H9 (cell line): ENCODE measurements around the gene PLEKHA4. TPM values are rescaled to one million over a fixed set of nuclear protein-coding genes. Genes with fewer than 3 reads are reported as not detected.
A peak's percentile ranks its signal among the peaks of the same experiment; 100 is the strongest.

Experiments
- DNase-seq: peaks from one replicate; pipeline ENCODE4 v3.0.0-alpha.2; 2017
- H2AFZ ChIP-seq: one replicate; pipeline ENCODE4 v1.6.1; 2013; ENCODE audit warnings: mild to moderate bottlenecking, low read length, control low read depth, moderate library complexity
- H2AK5ac ChIP-seq: 2 replicates; pipeline ENCODE4 v1.6.1; 2013; ENCODE audit warnings: low read length, control low read depth, mixed read lengths; ENCODE audit not compliant: insufficient read length
- H2BK120ac ChIP-seq: one replicate; pipeline ENCODE4 v1.6.1; 2013; ENCODE audit warnings: low read depth, mild to moderate bottlenecking, low read length, control low read depth, inconsistent platforms; ENCODE audit not compliant: poor library complexity, severe bottlenecking
- H2BK12ac ChIP-seq: 2 replicates; pipeline ENCODE4 v1.6.1; 2013; ENCODE audit warnings: low read length, control low read depth, mixed read lengths, low read depth; ENCODE audit not compliant: insufficient read length
- H2BK15ac ChIP-seq: 2 replicates; pipeline ENCODE4 v1.6.1; 2013; ENCODE audit warnings: low read depth, low read length, control low read depth
- H2BK20ac ChIP-seq: one replicate; pipeline ENCODE4 v1.6.1; 2013; ENCODE audit warnings: low read depth, mild to moderate bottlenecking, low read length, control low read depth, inconsistent platforms; ENCODE audit not compliant: poor library complexity, severe bottlenecking
- H2BK5ac ChIP-seq: 2 replicates; pipeline ENCODE4 v1.6.1; 2013; ENCODE audit warnings: low read length, control low read depth, mixed read lengths; ENCODE audit not compliant: insufficient read length
- H3K14ac ChIP-seq: 2 replicates; pipeline ENCODE4 v1.6.1; 2013; ENCODE audit warnings: low read length, control low read depth; ENCODE audit not compliant: insufficient read depth
- H3K18ac ChIP-seq: 2 replicates; pipeline ENCODE4 v1.6.1; 2013; ENCODE audit warnings: low read depth, mild to moderate bottlenecking, mixed read lengths, low read length, control low read depth; ENCODE audit not compliant: insufficient read length
- H3K23ac ChIP-seq: 2 replicates; pipeline ENCODE4 v1.6.1; 2013; ENCODE audit warnings: low read length, control low read depth, mixed read lengths, low read depth; ENCODE audit not compliant: insufficient read length
- H3K23me2 ChIP-seq: 2 replicates; pipeline ENCODE4 v1.6.1; 2013; ENCODE audit warnings: low read depth, mild to moderate bottlenecking, mixed read lengths, low read length, control low read depth; ENCODE audit not compliant: insufficient read length, poor library complexity, severe bottlenecking
- H3K27ac ChIP-seq: 2 replicates; pipeline ENCODE4 v1.5.1; 2013; ENCODE audit warnings: low read length, control low read depth, mixed read lengths, low read depth; ENCODE audit not compliant: insufficient read length
- H3K27me3 ChIP-seq: 2 replicates; pipeline ENCODE4 v1.6.1; 2013; ENCODE audit warnings: low read length, control low read depth, inconsistent platforms; ENCODE audit not compliant: insufficient read depth
- H3K4ac ChIP-seq: 2 replicates; pipeline ENCODE4 v1.6.1; 2013; ENCODE audit warnings: low read depth, mild to moderate bottlenecking, control low read depth, inconsistent platforms, low read length, moderate library complexity
- H3K4me1 ChIP-seq: 2 replicates; pipeline ENCODE4 v1.6.1; 2013; ENCODE audit warnings: low read length, control low read depth, inconsistent platforms; ENCODE audit not compliant: insufficient read depth
- H3K4me2 ChIP-seq: 2 replicates; pipeline ENCODE4 v1.6.1; 2013; ENCODE audit warnings: low read length, control low read depth, mixed read lengths; ENCODE audit not compliant: insufficient read length, insufficient read depth
- H3K56ac ChIP-seq: 2 replicates; pipeline ENCODE4 v1.6.1; 2013; ENCODE audit warnings: low read depth, mild to moderate bottlenecking, mixed read lengths, low read length, control low read depth; ENCODE audit not compliant: insufficient read length
- H3K79me1 ChIP-seq: 2 replicates; pipeline ENCODE4 v1.6.1; 2013; ENCODE audit warnings: low read depth, mild to moderate bottlenecking, moderate library complexity, low read length, control low read depth, inconsistent platforms; ENCODE audit not compliant: insufficient read depth, poor library complexity, severe bottlenecking
- H3K79me2 ChIP-seq: 2 replicates; pipeline ENCODE4 v1.6.1; 2013; ENCODE audit warnings: low read length, control low read depth, inconsistent platforms; ENCODE audit not compliant: insufficient read depth
- H3K9ac ChIP-seq: 2 replicates; pipeline ENCODE4 v1.6.1; 2013; ENCODE audit warnings: low read length, control low read depth, mixed read lengths; ENCODE audit not compliant: insufficient read length; ENCODE audit errors: extremely low read depth
- H3K9me3 ChIP-seq: one replicate; pipeline ENCODE4 v1.6.1; 2013; ENCODE audit warnings: low read depth, low read length, inconsistent platforms; ENCODE audit not compliant: control insufficient read depth
- H3T11ph ChIP-seq: one replicate; pipeline ENCODE4 v1.6.1; 2013; ENCODE audit warnings: mild to moderate bottlenecking, low read length, control low read depth, inconsistent platforms
- H4K20me1 ChIP-seq: one replicate; pipeline ENCODE4 v1.6.1; 2013; ENCODE audit not compliant: control insufficient read depth, insufficient read length, insufficient read depth
- H4K5ac ChIP-seq: 2 replicates; pipeline ENCODE4 v1.6.1; 2013; ENCODE audit warnings: low read depth, mild to moderate bottlenecking, mixed read lengths, low read length, control low read depth; ENCODE audit not compliant: insufficient read length
- H4K8ac ChIP-seq: replicated peaks from 2 replicates; pipeline ENCODE4 v1.6.1; 2013; ENCODE audit warnings: low read length, control low read depth, mixed read lengths, low read depth; ENCODE audit not compliant: insufficient read length
- H4K91ac ChIP-seq: 2 replicates; pipeline ENCODE4 v1.6.1; 2013; ENCODE audit warnings: low read depth, mild to moderate bottlenecking, moderate library complexity, mixed read lengths, low read length, control low read depth; ENCODE audit not compliant: insufficient read length
- H3K27ac Mint-ChIP-seq, 3 experiments: 2 replicates in 2 of 3; 3 replicates in 1 of 3; pipeline ENCODE4 v1.8.0; 2020 to 2021; ENCODE audit warnings: mixed read lengths in 3 of 3, mild to moderate bottlenecking in 1 of 3, moderate library complexity in 1 of 3
- H3K27me3 Mint-ChIP-seq: 2 replicates; pipeline ENCODE4 v1.8.0; 2021; ENCODE audit warnings: low read depth, mild to moderate bottlenecking, moderate library complexity, mixed read lengths
- H3K36me3 Mint-ChIP-seq, 3 experiments: 2 replicates in 2 of 3; 3 replicates in 1 of 3; pipeline ENCODE4 v1.8.0; 2020 to 2021; ENCODE audit warnings: low read depth in 3 of 3, mixed read lengths in 3 of 3; ENCODE audit not compliant: insufficient read depth in 1 of 3
- H3K4me1 Mint-ChIP-seq, 2 experiments: 2 replicates each; pipeline ENCODE4 v1.8.0; 2020; ENCODE audit warnings: mixed read lengths in 2 of 2
- H3K4me3 Mint-ChIP-seq, 2 experiments: 2 replicates in 1 of 2; 3 replicates in 1 of 2; pipeline ENCODE4 v1.8.0; 2020 to 2021; ENCODE audit warnings: mild to moderate bottlenecking in 2 of 2, mixed read lengths in 2 of 2, moderate library complexity in 1 of 2
- H3K9me3 Mint-ChIP-seq, 2 experiments: 2 replicates in 1 of 2; 3 replicates in 1 of 2; pipeline ENCODE4 v1.8.0; 2020; ENCODE audit warnings: mild to moderate bottlenecking in 2 of 2, mixed read lengths in 2 of 2, moderate library complexity in 1 of 2
- CTCF ChIP-seq: fragments of 200-600 bp; sonication (generic); conservative IDR thresholded peaks from 3 replicates; pipeline ENCODE4 v1.8.0; 2021; ENCODE audit warnings: antibody characterized with exemption, mild to moderate bottlenecking
- WGBS: extraction: QIAGEN DNeasy Blood & Tissue Kit; methylation state at CpG from one replicate; pipeline ENCODE4 v1.1.7; 2013; ENCODE audit warnings: missing lambda C conversion rate, low lambda C conversion rate, mixed read lengths; ENCODE audit not compliant: insufficient read length; ENCODE audit errors: extremely low coverage; 5-methylcytosine and 5-hydroxymethylcytosine counted together
- total RNA-seq: library from RNA; stranded (reverse); gene quantifications from 2 replicates; pipeline ENCODE4 v1.2.1, GENCODE V29; 2021

Gene PLEKHA4
- total RNA-seq, 1 experiment from 2014 or later, result 15.3 TPM

- H3K4me1 ChIP-seq, result peaks cover 2% of the 10 kb centered on the region; the same call in 1 of the 2 replicates
- H3K79me1 ChIP-seq, result no peaks in the 10 kb centered on the region
- H2BK120ac ChIP-seq, result no peak overlapping the region
- H3K27ac ChIP-seq, result no peak overlapping the region
- no peak overlapping the region for H3K4me2 ChIP-seq
- no peaks in the 10 kb centered on the region for H3K79me2 ChIP-seq
- no peak overlapping the region for H3K14ac ChIP-seq
- H3T11ph ChIP-seq, result no peak overlapping the region
- no peak overlapping the region for H3K18ac ChIP-seq
- H3K9me3 ChIP-seq, result no peaks in the 10 kb centered on the region
- H3K4me1 Mint-ChIP-seq, result peaks cover 3 to 5% of the 10 kb centered on the region in 2 experiments
- no CpG with 5 or more reads among the region's 9 CpGs for WGBS
- no peak overlapping the region for H3K23ac ChIP-seq
- no peak overlapping the region for H4K5ac ChIP-seq
- H2BK15ac ChIP-seq, result no peak overlapping the region
- no peaks in the 10 kb centered on the region for H3K27me3 ChIP-seq
- H4K20me1 ChIP-seq, result no peaks in the 10 kb centered on the region
- no peak overlapping the region for H2BK5ac ChIP-seq
- H3K27me3 Mint-ChIP-seq, result no peaks in the 10 kb centered on the region; the same call in 1 of the 2 replicates
- TF ChIP-seq CTCF, result no peak
- no peaks in the 10 kb centered on the region for H3K23me2 ChIP-seq
- 0 out of 7 replicates have a peak overlapping the region, but pooled peaks of 1 of the 3 experiments have one; percentile 23 for H3K27ac Mint-ChIP-seq
- peaks cover 0 to 2% of the 10 kb centered on the region in 2 experiments; a peak in 1 of 5 replicates for H3K9me3 Mint-ChIP-seq
- H3K4me3 Mint-ChIP-seq, result no peak overlapping the region
- H2BK20ac ChIP-seq, result no peak overlapping the region
- H2BK12ac ChIP-seq, result no peak overlapping the region
- H4K8ac ChIP-seq, result no peak overlapping the region
- no peak overlapping the region for H3K4ac ChIP-seq
- H4K91ac ChIP-seq, result no peak overlapping the region
- H3K36me3 Mint-ChIP-seq, result peaks cover 12 to 33% (median 18%) of the 10 kb centered on the region in 3 experiments
- no peak overlapping the region for H2AK5ac ChIP-seq
- no peak overlapping the region for H3K9ac ChIP-seq
- DNase-seq, result no peak
- no peak overlapping the region for H2AFZ ChIP-seq
- no peak overlapping the region for H3K56ac ChIP-seq
Observed at GRCh38 chr19:48830088-48830487, 38.3 kb downstream of the PLEKHA4 start.
